Measurements from ENCODE around the gene ATAD3B. TPM values are rescaled to one million over a fixed set of nuclear protein-coding genes. Genes with fewer than 3 reads are reported as not detected.
A peak's percentile ranks its signal among the peaks of the same experiment; 100 is the strongest.

The ATAD3B gene
- total and polyA plus RNA-seq, 2 of the 13 experiments (the other 11 are each of a cell fraction or from before 2014, with no cell fraction given) = 9.6 to 31.1 TPM

GRCh38 chr1:1435911-1436629 lies 35.5 kb upstream of the ATAD3B start (continued):
- TF ChIP-seq, protein P1, sequence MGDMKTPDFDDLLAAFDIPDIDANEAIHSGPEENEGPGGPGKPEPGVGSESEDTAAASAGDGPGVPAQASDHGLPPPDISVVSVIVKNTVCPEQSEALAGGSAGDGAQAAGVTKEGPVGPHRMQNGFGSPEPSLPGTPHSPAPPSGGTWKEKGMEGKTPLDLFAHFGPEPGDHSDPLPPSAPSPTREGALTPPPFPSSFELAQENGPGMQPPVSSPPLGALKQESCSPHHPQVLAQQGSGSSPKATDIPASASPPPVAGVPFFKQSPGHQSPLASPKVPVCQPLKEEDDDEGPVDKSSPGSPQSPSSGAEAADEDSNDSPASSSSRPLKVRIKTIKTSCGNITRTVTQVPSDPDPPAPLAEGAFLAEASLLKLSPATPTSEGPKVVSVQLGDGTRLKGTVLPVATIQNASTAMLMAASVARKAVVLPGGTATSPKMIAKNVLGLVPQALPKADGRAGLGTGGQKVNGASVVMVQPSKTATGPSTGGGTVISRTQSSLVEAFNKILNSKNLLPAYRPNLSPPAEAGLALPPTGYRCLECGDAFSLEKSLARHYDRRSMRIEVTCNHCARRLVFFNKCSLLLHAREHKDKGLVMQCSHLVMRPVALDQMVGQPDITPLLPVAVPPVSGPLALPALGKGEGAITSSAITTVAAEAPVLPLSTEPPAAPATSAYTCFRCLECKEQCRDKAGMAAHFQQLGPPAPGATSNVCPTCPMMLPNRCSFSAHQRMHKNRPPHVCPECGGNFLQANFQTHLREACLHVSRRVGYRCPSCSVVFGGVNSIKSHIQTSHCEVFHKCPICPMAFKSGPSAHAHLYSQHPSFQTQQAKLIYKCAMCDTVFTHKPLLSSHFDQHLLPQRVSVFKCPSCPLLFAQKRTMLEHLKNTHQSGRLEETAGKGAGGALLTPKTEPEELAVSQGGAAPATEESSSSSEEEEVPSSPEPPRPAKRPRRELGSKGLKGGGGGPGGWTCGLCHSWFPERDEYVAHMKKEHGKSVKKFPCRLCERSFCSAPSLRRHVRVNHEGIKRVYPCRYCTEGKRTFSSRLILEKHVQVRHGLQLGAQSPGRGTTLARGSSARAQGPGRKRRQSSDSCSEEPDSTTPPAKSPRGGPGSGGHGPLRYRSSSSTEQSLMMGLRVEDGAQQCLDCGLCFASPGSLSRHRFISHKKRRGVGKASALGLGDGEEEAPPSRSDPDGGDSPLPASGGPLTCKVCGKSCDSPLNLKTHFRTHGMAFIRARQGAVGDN (CRISPR knock-in tag; IDR thresholded peaks at IDR 0.05) = peak; percentile 35; the same call in 1 of the 2 replicates
- TF ChIP-seq ETS1 (CRISPR knock-in tag; IDR thresholded peaks at IDR 0.05) = no peak
- TF ChIP-seq ZNF780A (CRISPR knock-in tag; IDR thresholded peaks at IDR 0.05) = no peak
- TF ChIP-seq RBM22 (optimal IDR thresholded peaks at IDR 0.05; ENCODE audit: low read length) = peak; percentile 66
- no peak for TF ChIP-seq POLR2AphosphoS2 (IDR thresholded peaks at IDR 0.05; ENCODE audit: low read depth, low read length)
- no peak for TF ChIP-seq DBP (CRISPR knock-in tag; IDR thresholded peaks at IDR 0.05; ENCODE audit: not compliant biosample characterization)
- TF ChIP-seq SMYD3 (CRISPR knock-in tag; IDR thresholded peaks at IDR 0.05) = no peak
- TF ChIP-seq, protein P2, sequence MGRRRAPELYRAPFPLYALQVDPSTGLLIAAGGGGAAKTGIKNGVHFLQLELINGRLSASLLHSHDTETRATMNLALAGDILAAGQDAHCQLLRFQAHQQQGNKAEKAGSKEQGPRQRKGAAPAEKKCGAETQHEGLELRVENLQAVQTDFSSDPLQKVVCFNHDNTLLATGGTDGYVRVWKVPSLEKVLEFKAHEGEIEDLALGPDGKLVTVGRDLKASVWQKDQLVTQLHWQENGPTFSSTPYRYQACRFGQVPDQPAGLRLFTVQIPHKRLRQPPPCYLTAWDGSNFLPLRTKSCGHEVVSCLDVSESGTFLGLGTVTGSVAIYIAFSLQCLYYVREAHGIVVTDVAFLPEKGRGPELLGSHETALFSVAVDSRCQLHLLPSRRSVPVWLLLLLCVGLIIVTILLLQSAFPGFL (CRISPR knock-in tag; IDR thresholded peaks at IDR 0.05) = no peak
- TF ChIP-seq HDAC1 (CRISPR knock-in tag; IDR thresholded peaks at IDR 0.05) = peak; percentile 28; the same call in 1 of the 2 replicates
- TF ChIP-seq ZNF775 (CRISPR knock-in tag; IDR thresholded peaks at IDR 0.05; ENCODE audit: borderline replicate concordance) = no peak
- TF ChIP-seq ZNF879 (CRISPR knock-in tag; IDR thresholded peaks at IDR 0.05) = no peak
- no peak for TF ChIP-seq KDM3A (CRISPR knock-in tag; IDR thresholded peaks at IDR 0.05; ENCODE audit: low read depth)
- TF ChIP-seq, protein P3, sequence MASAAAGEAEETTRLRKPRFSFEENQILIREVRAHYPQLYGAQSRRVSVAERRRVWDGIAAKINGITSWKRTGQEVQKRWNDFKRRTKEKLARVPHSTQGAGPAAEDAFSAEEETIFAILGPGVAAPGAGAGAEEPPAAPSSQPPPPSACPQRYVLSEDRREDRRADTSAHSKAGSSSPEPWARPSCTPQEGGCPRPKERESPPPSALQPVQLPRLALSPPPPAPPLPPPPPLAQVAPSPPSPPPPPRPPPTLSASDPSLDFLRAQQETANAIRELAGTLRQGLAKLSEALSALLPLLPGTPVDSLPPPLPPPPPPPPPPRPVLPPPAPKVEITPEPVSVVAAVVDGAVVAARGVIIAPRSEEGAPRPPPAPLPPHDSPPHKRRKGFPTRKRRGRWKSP (CRISPR knock-in tag; IDR thresholded peaks at IDR 0.05) = no peak
- TF ChIP-seq PITX1 (CRISPR knock-in tag; IDR thresholded peaks at IDR 0.05) = 0 out of 2 replicates have a peak, but pooled peaks have one; percentile 17
- no peak for TF ChIP-seq ZNF788 (CRISPR knock-in tag; IDR thresholded peaks at IDR 0.05; ENCODE audit: borderline replicate concordance)
- TF ChIP-seq ZNF619 (CRISPR knock-in tag; IDR thresholded peaks at IDR 0.05) = no peak
